HG02678 (cell line): Measurements from ENCODE around the gene ACSBG1.
"Not testable (repeated sequence)": the region's sequence is repeated elsewhere in the genome, so short reads cannot be mapped to it uniquely, and the experiment has no call there.

Experiments used
- ATAC-seq: cut with Tn5 transposase; IDR thresholded peaks from one replicate; pipeline ENCODE4 v1.9.1; 2021; ENCODE audit warnings: mild to moderate bottlenecking, moderate library complexity; ENCODE audit not compliant: unreplicated experiment

ACSBG1 gene

GRCh38 chr15:78170848-78171773, 63.3 kb downstream of the ACSBG1 start:
- ATAC-seq = peak; percentile 56

GRCh38 chr15:78168608-78169007, 65.8 kb downstream of the ACSBG1 start:
- no peak for ATAC-seq

- peak; percentile 72 for ATAC-seq
These were observed 67.0 kb downstream of the ACSBG1 start for GRCh38 chr15:78167227-78167888.

GRCh38 chr15:78164010-78164409, 70.4 kb downstream of the ACSBG1 start:
- no peak for ATAC-seq

- ATAC-seq = no peak
These were observed 72.3 kb downstream of the ACSBG1 start for GRCh38 chr15:78162038-78162437.

GRCh38 chr15:78159395-78159794, 75.0 kb downstream of the ACSBG1 start:
- no peak for ATAC-seq

- no peak for ATAC-seq
These were observed 77.2 kb downstream of the ACSBG1 start for GRCh38 chr15:78157203-78157602.

GRCh38 chr15:78156653-78157052, 77.7 kb downstream of the ACSBG1 start:
- ATAC-seq = no peak

- ATAC-seq = no peak
These were observed 78.9 kb downstream of the ACSBG1 start for GRCh38 chr15:78155355-78155939.

- no peak for ATAC-seq
These were observed 79.4 kb downstream of the ACSBG1 start for GRCh38 chr15:78154955-78155354.

GRCh38 chr15:78151075-78151474, 83.3 kb downstream of the ACSBG1 start:
- not testable (repeated sequence) for ATAC-seq

- no peak for ATAC-seq
These were observed 84.3 kb downstream of the ACSBG1 start for GRCh38 chr15:78149805-78150751.

- ATAC-seq = peak; percentile 82
These were observed 85.1 kb downstream of the ACSBG1 start, which contains the start of gene IDH3A for GRCh38 chr15:78149068-78149804. IDH3A (plus strand) TSS chr15:78149362; CDS start chr15:78149404, 42 bp downstream.

- no peak for ATAC-seq
These were observed 85.8 kb downstream of the ACSBG1 start for GRCh38 chr15:78148392-78149067.

GRCh38 chr15:78147566-78147965, 86.8 kb downstream of the ACSBG1 start:
- no peak for ATAC-seq

- ATAC-seq = no peak
These were observed 87.8 kb downstream of the ACSBG1 start for GRCh38 chr15:78146425-78147154.

GRCh38 chr15:78142332-78142731, 92.0 kb downstream of the ACSBG1 start:
- no peak for ATAC-seq

- ATAC-seq = no peak
These were observed 94.1 kb downstream of the ACSBG1 start for GRCh38 chr15:78140292-78140691.

- no peak for ATAC-seq
These were observed 94.8 kb downstream of the ACSBG1 start for GRCh38 chr15:78139578-78139977.
